Heart left ventricle (tissue), 13 donors: ENCODE data around the gene GTPBP8.

Source experiments
- CTCF ChIP-seq, 12 donors: fragments of 200-600 bp; sonication (generic) in 4 of 12; IDR thresholded peaks; one replicate each; pipeline versions ENCODE4 v1.5.0 to v1.8.0; 2018 to 2022; ENCODE audit warnings: antibody characterized with exemption in 12 of 12, mild to moderate bottlenecking in 5 of 12
- POLR2A ChIP-seq, 2 donors: fragments of 450-650 bp; IDR thresholded peaks; one replicate each; pipeline ENCODE4 v1.6.1; 2017; ENCODE audit warnings: antibody characterized with exemption in 2 of 2, mild to moderate bottlenecking in 2 of 2, moderate library complexity in 2 of 2
- donor health status: ischemic (EF 13 %, LVEDD 7.1; RV severe dilation, severe dysfunction).
- donor health status: DM: no; HTN: yes; CAD: no.
- donor health status: DM: no; HTN: no; CAD: no.
- donor health status: ischemic (EF 25% LVEDD 6.9; RV normal size, moderate dysfunction).
- donor health status: ischemic (EF 25% LVEDD 5.7; RV mildly dilated, moderate dysfunction).
- donor health status: ischemic (EF 35%, LVEDD 5.7; RV mildly dilated, moderate dysfunction).
- donor health status: nonischemic (EF 11% LVEDD 7.7; RV severe dilation, severe dysfunction).
- donor health status: DM: yes; HTN: yes; CAD: no.
- donor health status: PGD.
- donor health status: ischemic (EF 29% LVEDD 5.4; RV normal size, mild dysfunction).
- donor health status: nonischemic (EF 23%, LVEDD 6.1; RV moderate dilation, normal function).

GRCh38 chr3:113013593-113013992 lies 22.8 kb downstream of the GTPBP8 start:
- TF ChIP-seq CTCF (IDR thresholded peaks at IDR 0.05) (no peak), POLR2A (IDR thresholded peaks at IDR 0.05) (no peak)
